ENCODE measurements around the gene MOGAT3.

MOGAT3 gene

GRCh38 chr7:101198476-101198875 lies 2.4 kb downstream of the MOGAT3 start:
- Histone ChIP-seq H3K4me3 (ENCODE audit: low read depth, low read length, poor library complexity, severe bottlenecking) (no peak overlapping the region), H3K9ac (ENCODE audit: low read length) (no peak overlapping the region), H3K27me3 (ENCODE audit: insufficient read depth, low read length) (no peaks in the 10 kb centered on the region), H3K9me2 (ENCODE audit: low read depth, low read length) (no peaks in the 10 kb centered on the region), H3F3A (ENCODE audit: insufficient read depth, low read length) (no peaks in the 10 kb centered on the region), H3K9me3 (ENCODE audit: low read length) (no peaks in the 10 kb centered on the region), H4K20me1 (ENCODE audit: insufficient read depth, low read length) (no peaks in the 10 kb centered on the region), H2AFZ (ENCODE audit: low read length) (no peak overlapping the region), H3K27ac (ENCODE audit: low read depth, low read length, poor library complexity, severe bottlenecking) (no peak overlapping the region), H3K79me2 (ENCODE audit: insufficient read depth, low read length) (no peaks in the 10 kb centered on the region), H3K4me2 (ENCODE audit: low read length) (no peak overlapping the region), H3K4me1 (ENCODE audit: insufficient read depth, low read length, severe bottlenecking) (peaks cover 2% of the 10 kb centered on the region), H3K36me3 (ENCODE audit: insufficient read depth, low read length) (no peaks in the 10 kb centered on the region)
- TF ChIP-seq, protein P1, sequence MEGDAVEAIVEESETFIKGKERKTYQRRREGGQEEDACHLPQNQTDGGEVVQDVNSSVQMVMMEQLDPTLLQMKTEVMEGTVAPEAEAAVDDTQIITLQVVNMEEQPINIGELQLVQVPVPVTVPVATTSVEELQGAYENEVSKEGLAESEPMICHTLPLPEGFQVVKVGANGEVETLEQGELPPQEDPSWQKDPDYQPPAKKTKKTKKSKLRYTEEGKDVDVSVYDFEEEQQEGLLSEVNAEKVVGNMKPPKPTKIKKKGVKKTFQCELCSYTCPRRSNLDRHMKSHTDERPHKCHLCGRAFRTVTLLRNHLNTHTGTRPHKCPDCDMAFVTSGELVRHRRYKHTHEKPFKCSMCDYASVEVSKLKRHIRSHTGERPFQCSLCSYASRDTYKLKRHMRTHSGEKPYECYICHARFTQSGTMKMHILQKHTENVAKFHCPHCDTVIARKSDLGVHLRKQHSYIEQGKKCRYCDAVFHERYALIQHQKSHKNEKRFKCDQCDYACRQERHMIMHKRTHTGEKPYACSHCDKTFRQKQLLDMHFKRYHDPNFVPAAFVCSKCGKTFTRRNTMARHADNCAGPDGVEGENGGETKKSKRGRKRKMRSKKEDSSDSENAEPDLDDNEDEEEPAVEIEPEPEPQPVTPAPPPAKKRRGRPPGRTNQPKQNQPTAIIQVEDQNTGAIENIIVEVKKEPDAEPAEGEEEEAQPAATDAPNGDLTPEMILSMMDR (IDR thresholded peaks at IDR 0.05; ENCODE audit: low read length): no peak
- TF ChIP-seq EZH2 (IDR thresholded peaks at IDR 0.05; ENCODE audit: borderline replicate concordance, low read length): no peak

GRCh38 chr7:101197991-101198390 lies 2.8 kb downstream of the MOGAT3 start:
- Histone ChIP-seq H3K4me2 (ENCODE audit: low read length) (no peak overlapping the region), H3K9me3 (ENCODE audit: low read length) (no peaks in the 10 kb centered on the region), H3K79me2 (ENCODE audit: insufficient read depth, low read length) (no peaks in the 10 kb centered on the region), H3K36me3 (ENCODE audit: insufficient read depth, low read length) (no peaks in the 10 kb centered on the region), H3F3A (ENCODE audit: insufficient read depth, low read length) (no peaks in the 10 kb centered on the region), H3K4me3 (ENCODE audit: low read depth, low read length, poor library complexity, severe bottlenecking) (no peak overlapping the region), H4K20me1 (ENCODE audit: insufficient read depth, low read length) (no peaks in the 10 kb centered on the region), H3K9ac (ENCODE audit: low read length) (no peak overlapping the region), H3K27ac (ENCODE audit: low read depth, low read length, poor library complexity, severe bottlenecking) (no peak overlapping the region), H3K9me2 (ENCODE audit: low read depth, low read length) (no peaks in the 10 kb centered on the region), H3K4me1 (ENCODE audit: insufficient read depth, low read length, severe bottlenecking) (no peaks in the 10 kb centered on the region), H2AFZ (ENCODE audit: low read length) (no peak overlapping the region), H3K27me3 (ENCODE audit: insufficient read depth, low read length) (no peaks in the 10 kb centered on the region)
- TF ChIP-seq EZH2 (IDR thresholded peaks at IDR 0.05; ENCODE audit: borderline replicate concordance, low read length): no peak
- TF ChIP-seq, protein P1 (IDR thresholded peaks at IDR 0.05; ENCODE audit: low read length): no peak

- TF ChIP-seq EZH2 (IDR thresholded peaks at IDR 0.05; ENCODE audit: borderline replicate concordance, low read length): no peak
- TF ChIP-seq, protein P1 (IDR thresholded peaks at IDR 0.05; ENCODE audit: low read length): no peak
- no peak overlapping the region for H3K9ac ChIP-seq (ENCODE audit: low read length)
- no peak overlapping the region for H3K4me3 ChIP-seq (ENCODE audit: low read depth, low read length, poor library complexity, severe bottlenecking)
These were observed 5.0 kb downstream of the MOGAT3 start for GRCh38 chr7:101195884-101196283.

More at GRCh38 chr7:101195884-101196283, 5.0 kb downstream of the MOGAT3 start:
- H3K4me2 ChIP-seq (ENCODE audit: low read length): no peak overlapping the region
- H3F3A ChIP-seq (ENCODE audit: insufficient read depth, low read length): no peaks in the 10 kb centered on the region
- no peaks in the 10 kb centered on the region for H3K4me1 ChIP-seq (ENCODE audit: insufficient read depth, low read length, severe bottlenecking)
- no peaks in the 10 kb centered on the region for H4K20me1 ChIP-seq (ENCODE audit: insufficient read depth, low read length)
- H3K9me3 ChIP-seq (ENCODE audit: low read length): no peaks in the 10 kb centered on the region
- no peaks in the 10 kb centered on the region for H3K36me3 ChIP-seq (ENCODE audit: insufficient read depth, low read length)
- H3K9me2 ChIP-seq (ENCODE audit: low read depth, low read length): no peaks in the 10 kb centered on the region
- no peak overlapping the region for H2AFZ ChIP-seq (ENCODE audit: low read length)
- H3K27ac ChIP-seq (ENCODE audit: low read depth, low read length, poor library complexity, severe bottlenecking): no peak overlapping the region
- H3K27me3 ChIP-seq (ENCODE audit: insufficient read depth, low read length): no peaks in the 10 kb centered on the region
- no peaks in the 10 kb centered on the region for H3K79me2 ChIP-seq (ENCODE audit: insufficient read depth, low read length)

Data from OCI-LY1 (cell line).